Stimulated activated CD8-positive, alpha-beta memory T cell treated with anti-CD3 and anti-CD28 coated beads, Interleukin-7, amount 100 ng/mL, for 4 hours (primary cell): Measurements from ENCODE around the gene TBC1D3L.
"Not testable (repeated sequence)": the region's sequence is repeated elsewhere in the genome, so short reads cannot be mapped to it uniquely, and the experiment has no call there.

ENCODE experiments used
- DNase-seq, 2 donors: peaks; one replicate each; pipeline ENCODE4 v3.0.0-alpha.2; 2020; ENCODE audit warnings: low read depth in 2 of 2

The TBC1D3L gene

GRCh38 chr17:37988960-37989359 lies at the start of gene TBC1D3L:
TBC1D3L (minus strand) TSS chr17:37989060; CDS start chr17:37987520, 1,540 bp downstream.
- not testable (repeated sequence) for DNase-seq

DNA sequence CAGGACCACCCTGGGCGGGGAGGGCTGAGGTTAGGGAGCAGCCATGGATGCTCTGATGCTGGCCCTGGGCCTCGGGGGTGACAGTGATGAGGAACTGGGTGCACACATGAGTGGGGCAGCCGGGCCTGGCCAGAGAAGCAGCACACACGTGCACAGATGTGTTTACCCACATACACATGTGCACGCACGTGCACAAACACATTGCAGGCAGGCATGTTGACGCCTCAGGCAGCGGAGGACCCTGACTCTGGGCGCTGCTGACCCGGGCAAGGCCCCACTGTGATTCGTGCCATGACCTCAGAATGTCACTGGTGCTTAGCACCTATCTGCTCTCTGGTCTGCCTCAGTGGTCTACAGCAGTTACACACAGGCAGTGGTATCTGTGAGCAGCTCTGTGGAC lies 14.8 kb upstream of the TBC1D3L start, which contains the start of gene TBC1D3D:
Gene TBC1D3D (plus strand): TSS at position 301 of the 400 bp plus-strand sequence. CDS start 1,585 bp downstream, outside the sequence.
- not testable (repeated sequence) for DNase-seq
